Activated CD4-positive, alpha-beta T cell treated with anti-CD3 and anti-CD28 coated beads, Interleukin-2, amount 50 U/mL, for 1 hour (primary cell): ENCODE results near the gene PIGQ.

Experiments
- DNase-seq: peaks from one replicate; pipeline ENCODE4 v3.0.0-alpha.2; 2020

Gene PIGQ

GRCh38 chr16:556474-557173, 13.1 kb upstream of the PIGQ start:
- no peak for DNase-seq

DNA sequence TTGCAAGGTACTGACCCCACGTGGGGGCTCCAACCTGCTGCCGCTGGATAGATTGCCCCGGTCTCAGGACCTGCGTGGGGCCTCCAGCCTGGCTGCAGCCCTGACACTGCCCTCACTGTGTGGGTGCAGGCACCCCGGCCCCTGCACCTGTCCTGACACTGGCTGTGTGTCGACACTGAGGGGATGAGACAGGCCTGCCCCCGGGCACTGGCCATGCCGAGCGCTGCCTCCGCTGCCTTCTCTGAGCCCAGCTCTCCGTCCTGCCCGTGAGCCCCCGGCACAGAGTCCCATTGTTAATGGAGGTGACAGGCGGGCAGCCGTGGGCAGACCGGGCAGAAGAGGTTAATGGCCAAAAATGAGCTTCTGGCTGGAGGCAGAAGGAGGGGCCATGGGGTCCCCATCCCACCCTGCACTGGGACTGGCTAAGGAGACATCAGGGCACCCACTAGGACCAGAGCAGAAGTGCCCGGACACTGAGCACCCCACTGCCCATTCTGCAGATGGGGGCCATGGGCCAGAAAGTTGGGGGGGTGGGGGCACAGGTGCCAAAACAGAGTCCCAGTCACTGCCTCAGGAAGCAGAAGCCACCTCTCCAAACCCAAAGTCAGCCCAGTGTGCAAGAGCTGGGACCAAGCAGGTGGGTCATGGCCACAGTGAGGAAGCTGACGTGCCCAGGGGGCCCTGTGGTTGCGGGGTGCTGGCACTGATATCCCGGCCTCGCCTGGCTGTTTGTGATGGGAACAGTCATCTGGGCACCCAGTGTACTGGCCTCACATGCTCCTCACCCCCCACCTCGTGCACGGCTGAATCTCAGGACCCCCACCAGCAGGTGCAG, 12.1 kb upstream of the PIGQ start:
- no peak for DNase-seq

- DNase-seq = no peak
These were observed 11.3 kb upstream of the PIGQ start for GRCh38 chr16:558298-559020.

DNA sequence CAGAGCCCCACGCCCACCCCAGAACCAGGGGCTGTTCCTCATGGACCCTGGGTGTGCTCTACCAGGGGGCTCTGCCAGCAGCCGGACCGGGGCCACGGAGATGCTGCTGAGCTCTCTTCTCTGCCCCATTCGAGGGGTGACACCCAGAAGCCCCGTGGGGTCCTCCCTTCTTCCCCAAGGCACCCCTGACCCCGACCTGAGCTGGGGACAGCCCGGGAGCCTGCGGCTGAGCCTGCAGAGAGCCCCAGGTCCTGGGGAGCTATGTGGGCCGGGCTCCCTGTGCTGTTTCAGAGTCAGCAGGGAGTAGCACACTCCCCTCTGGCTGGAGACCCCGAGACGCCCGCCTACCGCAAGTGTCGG, 10.8 kb upstream of the PIGQ start:
- DNase-seq = no peak

DNA sequence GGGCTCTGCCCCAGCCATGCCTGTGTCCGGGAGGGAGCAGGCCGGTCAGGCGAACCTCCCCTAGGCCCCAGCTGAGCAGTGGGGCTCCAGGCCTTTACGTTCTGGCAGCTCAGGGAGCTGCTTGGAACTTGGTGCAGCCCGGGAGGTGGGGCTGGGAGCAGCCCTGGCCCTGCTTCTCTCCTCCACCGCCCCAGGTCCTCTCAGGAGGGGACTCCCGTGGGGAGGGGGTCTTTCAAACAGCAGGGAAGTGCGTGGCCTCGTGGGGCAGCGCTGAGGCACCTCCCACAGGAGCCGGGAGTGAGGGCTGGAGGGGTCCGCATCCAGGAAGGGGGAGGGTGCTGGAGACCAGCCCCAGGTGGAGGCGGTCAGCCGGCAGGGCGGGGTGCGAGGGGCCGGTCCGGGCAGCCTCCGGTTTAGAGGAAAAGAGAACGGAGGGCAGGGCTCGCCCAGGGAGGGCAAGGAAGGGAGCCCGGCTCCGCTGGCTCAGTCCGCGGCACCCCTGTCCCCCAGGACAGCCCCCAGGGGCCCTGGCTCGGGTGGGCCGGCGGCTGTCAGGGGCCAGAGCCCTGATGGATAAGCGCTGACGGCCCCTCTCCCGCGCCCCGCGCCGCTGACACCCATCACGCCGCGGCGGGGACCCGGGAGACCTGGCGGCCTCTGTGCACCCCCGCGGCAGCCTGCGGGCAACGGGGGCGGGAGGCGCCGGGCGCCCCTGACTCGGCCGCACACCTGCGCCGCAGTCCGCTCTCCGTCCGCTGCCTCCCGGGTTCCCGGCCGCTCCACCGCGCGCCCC, 10.2 kb upstream of the PIGQ start:
- DNase-seq = no peak

DNA sequence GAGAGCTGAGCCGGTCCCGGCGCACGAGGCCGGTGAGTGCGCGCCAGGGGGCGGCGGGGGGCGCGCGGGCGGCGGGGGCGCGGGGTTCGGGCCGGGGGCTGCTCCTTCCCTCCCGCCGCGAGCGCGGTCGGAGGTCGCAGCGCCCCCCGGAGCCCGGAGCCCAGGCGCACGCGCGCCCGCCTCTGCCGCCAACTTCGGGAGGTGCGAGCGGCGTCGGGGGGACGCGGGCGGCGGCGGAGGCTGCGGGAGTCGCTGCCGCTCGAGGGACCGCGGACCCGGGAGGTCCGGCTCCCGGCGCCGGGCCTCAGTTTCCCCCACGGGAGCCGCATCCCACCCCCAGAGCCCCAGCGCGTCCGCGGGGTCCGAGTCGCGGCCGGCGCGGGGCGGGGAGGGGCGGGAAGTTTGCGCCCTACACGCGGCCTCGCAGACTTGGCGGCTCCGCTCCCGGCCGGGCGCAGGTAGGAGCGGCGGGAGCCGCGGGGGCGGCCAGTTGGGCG, 9.5 kb upstream of the PIGQ start, which contains the start of gene PRR35:
Gene PRR35 (plus strand): TSS at position 191 of the 497 bp plus-strand sequence. CDS start 2,901 bp downstream, outside the sequence.
- DNase-seq = no peak

- DNase-seq = no peak
These were observed 8.9 kb upstream of the PIGQ start for GRCh38 chr16:560701-561412.

GRCh38 chr16:561413-561794, 8.4 kb upstream of the PIGQ start:
- DNase-seq = no peak

DNA sequence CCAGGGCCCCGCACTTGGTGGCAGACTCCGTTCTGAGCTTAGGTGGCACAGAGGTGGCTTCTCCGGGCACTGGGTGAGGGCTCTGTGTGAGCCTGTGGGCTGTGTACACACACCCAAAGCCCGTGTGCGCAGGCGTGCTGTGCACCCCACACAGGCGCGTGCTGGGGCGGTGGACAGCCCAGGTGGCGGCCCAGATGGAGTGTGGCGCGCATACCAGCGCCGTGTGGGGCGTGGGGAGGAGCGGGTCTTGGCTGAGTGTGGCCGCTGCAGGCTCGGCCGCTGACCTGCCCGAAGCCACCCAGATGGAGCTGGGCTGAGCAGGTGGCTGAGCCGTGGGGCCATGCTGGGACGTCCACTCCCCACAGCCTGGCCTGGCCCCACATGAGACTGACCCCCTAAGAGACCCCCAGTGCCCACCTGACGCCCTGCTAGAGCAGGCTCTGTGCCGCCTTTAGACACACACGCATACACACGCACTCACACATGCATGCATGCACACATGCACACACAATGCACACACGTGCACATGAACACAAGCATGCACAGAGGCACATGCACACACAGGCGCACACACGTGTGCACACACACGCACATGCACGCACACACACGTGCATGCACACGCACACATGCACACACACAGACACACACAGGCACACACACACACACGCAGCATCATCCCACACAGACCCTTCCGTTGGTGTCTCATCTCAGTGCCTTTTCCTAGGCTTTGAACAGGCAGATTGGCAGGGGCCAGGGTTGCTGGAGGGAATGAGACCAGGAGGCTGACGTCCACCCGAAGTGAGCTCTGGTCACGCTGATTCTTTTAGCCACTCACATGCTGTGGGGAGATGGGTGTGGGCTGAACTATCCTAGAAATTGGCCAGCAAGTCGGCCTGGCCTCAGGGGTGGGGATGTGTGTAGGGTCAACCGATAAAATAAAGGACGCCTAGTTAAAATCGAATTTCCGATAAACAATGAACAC, 7.5 kb upstream of the PIGQ start:
- DNase-seq = no peak

DNA sequence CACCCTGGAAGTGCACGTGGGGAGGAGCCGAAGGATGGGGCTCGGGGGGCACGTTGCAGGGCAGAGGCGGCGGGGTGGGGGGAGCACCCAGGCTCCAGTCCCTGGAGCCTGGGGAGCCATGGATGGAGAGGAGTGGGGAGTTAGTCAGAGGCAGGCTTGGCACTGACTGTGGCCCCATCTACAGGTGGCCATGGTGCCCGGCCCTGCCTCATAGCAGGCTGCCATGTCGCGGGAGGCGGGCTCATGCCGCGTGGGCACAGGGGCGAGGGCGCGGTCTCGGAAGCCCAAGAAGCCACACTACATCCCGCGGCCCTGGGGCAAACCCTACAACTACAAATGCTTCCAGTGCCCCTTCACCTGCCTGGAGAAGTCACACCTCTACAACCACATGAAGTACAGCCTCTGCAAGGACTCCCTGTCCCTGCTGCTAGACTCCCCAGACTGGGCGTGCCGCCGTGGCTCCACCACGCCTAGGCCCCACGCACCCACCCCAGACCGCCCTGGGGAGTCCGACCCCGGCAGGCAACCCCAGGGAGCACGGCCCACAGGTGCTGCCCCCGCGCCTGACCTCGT, 6.6 kb upstream of the PIGQ start:
- no peak for DNase-seq

DNA sequence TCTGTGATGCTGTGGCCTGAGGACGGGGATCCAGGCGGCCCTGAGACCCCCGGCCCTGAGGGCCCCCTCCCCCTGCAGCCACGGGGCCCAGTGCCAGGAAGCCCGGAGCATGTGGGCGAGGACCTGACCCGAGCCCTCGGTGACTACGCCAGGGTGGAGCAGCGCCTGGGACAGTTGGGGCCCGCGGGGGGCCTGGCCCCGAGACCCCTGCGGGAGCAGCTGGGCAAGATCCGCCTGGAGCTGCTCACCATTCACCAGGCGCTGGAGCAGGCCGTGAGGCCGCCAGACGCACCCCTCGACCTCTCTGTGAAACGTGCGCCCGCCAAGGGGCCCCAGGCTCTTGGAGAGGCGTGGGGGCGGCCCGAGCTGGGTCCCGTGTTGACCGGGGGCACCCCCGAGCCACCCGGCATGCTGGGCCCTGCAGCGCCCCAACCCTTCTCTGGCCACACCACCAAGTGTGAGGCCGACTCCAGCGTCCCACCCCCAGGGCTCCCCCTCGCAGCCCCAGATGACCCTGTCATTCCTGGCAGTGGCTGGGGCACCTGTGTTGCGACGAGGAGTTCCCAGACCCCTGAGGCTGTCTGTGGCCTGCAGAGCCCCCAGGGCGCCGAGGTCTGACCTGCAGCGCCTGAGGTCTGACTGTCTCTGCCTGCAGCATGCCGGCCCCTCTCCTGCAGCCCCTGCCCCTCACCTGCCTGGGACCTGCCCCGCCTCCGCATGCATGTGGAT, 4.9 kb upstream of the PIGQ start:
- DNase-seq = no peak

GRCh38 chr16:565419-566330, 4.1 kb upstream of the PIGQ start:
- no peak for DNase-seq

DNA sequence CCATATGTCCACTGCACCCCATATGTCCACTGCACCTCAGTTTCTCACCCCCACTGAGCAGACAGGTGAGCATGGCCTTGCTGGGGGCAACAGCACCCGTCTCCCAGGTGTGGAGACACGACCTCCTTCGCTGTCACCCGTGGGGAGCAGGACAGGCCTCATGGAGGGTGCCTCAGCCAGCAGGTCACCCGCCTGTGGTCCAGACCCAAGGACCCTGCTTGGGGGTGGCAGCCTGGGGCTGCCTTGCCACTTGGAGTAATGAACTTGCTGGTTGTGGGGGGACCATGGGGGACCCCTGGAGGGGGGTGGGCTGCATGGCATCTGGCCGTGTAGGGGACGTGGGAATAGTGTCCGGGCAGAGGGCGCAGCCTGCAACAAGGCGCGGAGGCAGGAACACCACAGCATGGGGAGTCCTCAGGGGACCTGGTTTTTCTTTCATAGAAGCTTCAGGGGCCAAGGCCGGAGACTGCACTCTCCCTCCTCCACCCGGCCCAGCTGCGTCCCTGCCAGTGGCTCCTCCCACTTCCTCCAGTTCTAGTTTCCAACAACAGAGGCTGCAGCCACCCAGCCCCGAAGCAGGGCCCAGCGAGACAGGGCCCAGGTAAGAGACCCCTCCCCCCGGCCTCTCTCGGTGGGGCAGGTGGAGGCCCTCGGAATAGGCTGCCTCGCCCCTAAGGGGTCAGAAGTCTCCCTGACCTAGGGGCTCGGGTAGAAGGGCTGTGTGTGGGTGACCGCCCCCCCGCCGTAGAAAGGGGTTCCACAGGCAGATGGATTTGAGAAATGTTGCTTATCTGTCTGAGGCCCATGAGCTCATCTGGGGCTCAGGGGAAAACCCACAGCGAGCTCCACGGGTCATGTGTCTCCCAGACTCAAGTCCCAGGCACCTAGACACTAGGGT, 3.0 kb upstream of the PIGQ start, which contains the start of gene NHLRC4:
Gene NHLRC4 (plus strand): TSS at position 531 of the 898 bp plus-strand sequence. CDS start 1,043 bp downstream, outside the sequence.
- peak; percentile 40 for DNase-seq

GRCh38 chr16:567373-568256, 2.2 kb upstream of the PIGQ start:
- no peak for DNase-seq

DNA sequence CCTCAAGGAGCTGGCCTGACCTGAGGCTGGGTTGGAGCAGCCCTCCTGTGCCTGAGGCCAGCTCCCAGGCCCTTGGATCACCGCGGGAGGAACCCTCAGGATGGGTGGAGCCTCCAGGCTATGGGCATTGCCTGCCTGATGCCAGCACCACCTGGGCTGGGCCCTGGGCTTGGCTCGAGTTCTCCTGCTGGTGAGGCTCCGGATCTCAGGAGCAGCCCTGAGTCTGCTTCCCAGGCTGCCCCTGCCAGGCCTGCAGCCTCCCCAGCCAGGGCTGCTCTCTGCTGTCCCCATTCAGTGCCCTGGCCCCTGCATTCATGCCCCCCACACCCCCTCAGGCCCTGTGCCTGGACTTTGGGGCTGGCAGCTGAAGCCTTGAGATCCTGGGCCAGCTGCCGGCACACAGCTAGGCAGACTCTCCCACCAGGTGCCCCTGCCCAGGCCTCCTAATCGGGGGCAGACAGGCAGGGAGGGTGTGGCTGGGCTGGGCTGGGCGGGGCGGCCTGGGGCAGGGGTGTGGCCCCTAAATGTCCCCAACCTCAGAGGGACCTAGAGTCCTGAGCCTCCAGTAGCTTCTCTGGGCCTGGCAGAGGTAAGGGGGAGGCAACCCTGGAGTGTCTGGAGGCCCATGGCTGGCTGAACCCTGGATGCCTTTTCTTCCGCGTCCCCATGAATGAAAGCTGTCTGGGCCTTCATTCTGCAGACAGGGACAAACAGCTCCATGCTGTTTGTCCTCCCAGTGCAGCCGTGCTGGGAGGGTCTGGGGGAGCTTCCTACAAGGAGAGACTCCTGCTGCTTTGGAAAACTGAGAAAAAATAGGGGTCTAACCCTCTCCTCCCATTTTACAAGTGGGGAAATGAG, 1.1 kb upstream of the PIGQ start:
- no peak for DNase-seq
